MV-4-11 (cell line): Measurements from ENCODE around the gene IGLL1.
"Not testable (repeated sequence)": the region's sequence is repeated elsewhere in the genome, so short reads cannot be mapped to it uniquely, and the experiment has no call there.

ENCODE experiments used
- DNase-seq: peaks from one replicate; lab custom pipeline; 2025; lab: John Stamatoyannopoulos, UW

The IGLL1 gene

GRCh38 chr22:23562186-23562585, 17.9 kb downstream of the IGLL1 start:
- DNase-seq: no peak

- DNase-seq: not testable (repeated sequence)
These were observed 19.0 kb downstream of the IGLL1 start for GRCh38 chr22:23561025-23561510.

GRCh38 chr22:23560215-23560614, 19.9 kb downstream of the IGLL1 start:
- DNase-seq: not testable (repeated sequence)

GRCh38 chr22:23557467-23557866, 22.6 kb downstream of the IGLL1 start:
- DNase-seq: no peak

GRCh38 chr22:23557036-23557435, 23.1 kb downstream of the IGLL1 start:
- DNase-seq: no peak

GRCh38 chr22:23556026-23556620, 24.0 kb downstream of the IGLL1 start:
- no peak for DNase-seq

- DNase-seq: no peak
These were observed 25.0 kb downstream of the IGLL1 start for GRCh38 chr22:23555118-23555517.

- DNase-seq: no peak
These were observed 25.9 kb downstream of the IGLL1 start for GRCh38 chr22:23553924-23554870.

- no peak for DNase-seq
These were observed 26.7 kb downstream of the IGLL1 start for GRCh38 chr22:23553438-23553837.

- no peak for DNase-seq
These were observed 27.5 kb downstream of the IGLL1 start for GRCh38 chr22:23552573-23552972.

- no peak for DNase-seq
These were observed 28.7 kb downstream of the IGLL1 start for GRCh38 chr22:23551385-23551784.

- DNase-seq: no peak
These were observed 29.9 kb downstream of the IGLL1 start for GRCh38 chr22:23550049-23550650.

GRCh38 chr22:23549198-23549595, 30.9 kb downstream of the IGLL1 start:
- DNase-seq: no peak

GRCh38 chr22:23548501-23549197, 31.4 kb downstream of the IGLL1 start:
- DNase-seq: no peak

- DNase-seq: no peak
These were observed 32.1 kb downstream of the IGLL1 start for GRCh38 chr22:23547818-23548500.

GRCh38 chr22:23547382-23547781, 32.7 kb downstream of the IGLL1 start:
- not testable (repeated sequence) for DNase-seq

GRCh38 chr22:23544852-23545251, 35.2 kb downstream of the IGLL1 start:
- no peak for DNase-seq

GRCh38 chr22:23543506-23544000, 36.5 kb downstream of the IGLL1 start:
- DNase-seq: not testable (repeated sequence)

GRCh38 chr22:23542933-23543332, 37.2 kb downstream of the IGLL1 start:
- no peak for DNase-seq

- not testable (repeated sequence) for DNase-seq
These were observed 37.7 kb downstream of the IGLL1 start for GRCh38 chr22:23542391-23542790.

- not testable (repeated sequence) for DNase-seq
These were observed 38.2 kb downstream of the IGLL1 start for GRCh38 chr22:23541849-23542281.
